HepG2 (cell line): ENCODE data around the gene ALDH2. TPM values are rescaled to one million over a fixed set of nuclear protein-coding genes. Genes with fewer than 3 reads are reported as not detected.

Source experiments
- ARID3A ChIP-seq: IDR thresholded peaks from 2 replicates; pipeline ENCODE4 v1.6.1; 2012; ENCODE audit warnings: low read depth, low read length, improper control_type of control experiment
- BORCS8-MEF2B ChIP-seq: sonication (generic); formaldehyde crosslinking; IDR thresholded peaks from 2 replicates; pipeline ENCODE4 v1.8.0; 2022; ENCODE audit warnings: mild to moderate bottlenecking, missing genetic modification reagents
- CBX5 ChIP-seq: sonication (generic); formaldehyde crosslinking; IDR thresholded peaks from 2 replicates; pipeline ENCODE4 v1.4.0; 2020; ENCODE audit warnings: missing genetic modification reagents, borderline replicate concordance
- ETV5 ChIP-seq: IDR thresholded peaks from 2 replicates; pipeline ENCODE4 v1.6.1; 2018; ENCODE audit warnings: missing biosample characterization, missing genetic modification reagents, inconsistent platforms, borderline replicate concordance
- FOXJ3 ChIP-seq: sonication (generic); formaldehyde crosslinking; IDR thresholded peaks from 2 replicates; pipeline ENCODE4 v1.4.0; 2020; ENCODE audit warnings: missing genetic modification reagents, mild to moderate bottlenecking, borderline replicate concordance
- HMG20B ChIP-seq: conservative IDR thresholded peaks from 2 replicates; pipeline ENCODE4 v1.6.1; 2016; ENCODE audit warnings: missing genetic modification reagents, missing compliant biosample characterization
- IKZF4 ChIP-seq: sonication (generic); formaldehyde crosslinking; IDR thresholded peaks from 2 replicates; pipeline ENCODE4 v1.5.1; 2020; ENCODE audit warnings: borderline replicate concordance, mild to moderate bottlenecking, low read depth, missing genetic modification reagents; ENCODE audit errors: not compliant biosample characterization
- KDM5A ChIP-seq: fragments of 200-600 bp; sonication (generic); IDR thresholded peaks from 2 replicates; pipeline ENCODE4 v1.7.0; 2018; ENCODE audit warnings: antibody characterized with exemption, mild to moderate bottlenecking, low read length, borderline replicate concordance
- NKX3-1 ChIP-seq: sonication (generic); formaldehyde crosslinking; IDR thresholded peaks from 2 replicates; pipeline ENCODE4 v1.5.0; 2020; ENCODE audit warnings: missing genetic modification reagents
- PHB2 ChIP-seq: fragments of 450-650 bp; IDR thresholded peaks from 2 replicates; pipeline ENCODE4 v1.6.1; 2018; ENCODE audit not compliant: partially characterized antibody
- SP140L ChIP-seq: sonication (generic); formaldehyde crosslinking; IDR thresholded peaks from 2 replicates; pipeline ENCODE4 v1.4.0; 2020; ENCODE audit warnings: missing genetic modification reagents, borderline replicate concordance
- SRSF9 ChIP-seq: fragments of 200-400 bp; formaldehyde crosslinking; IDR thresholded peaks from 2 replicates; pipeline ENCODE4 v1.6.1; 2018; ENCODE audit warnings: borderline replicate concordance, mild to moderate bottlenecking, low read depth, low read length; ENCODE audit not compliant: insufficient read depth, poor library complexity, severe bottlenecking
- ZBTB7A ChIP-seq: sonication (generic); formaldehyde crosslinking; IDR thresholded peaks from 2 replicates; pipeline ENCODE4 v1.8.0; 2022; ENCODE audit warnings: mild to moderate bottlenecking, missing genetic modification reagents
- ZMYM3 ChIP-seq: sonication (generic); formaldehyde crosslinking; IDR thresholded peaks from 2 replicates; pipeline ENCODE4 v1.5.1; 2020; ENCODE audit warnings: mild to moderate bottlenecking, missing genetic modification reagents
- ZNF180 ChIP-seq: sonication (generic); formaldehyde crosslinking; IDR thresholded peaks from 2 replicates; pipeline ENCODE4 v1.4.0; 2020; ENCODE audit warnings: low read depth, missing genetic modification reagents, borderline replicate concordance
- ZNF20 ChIP-seq: sonication (generic); formaldehyde crosslinking; IDR thresholded peaks from 2 replicates; pipeline ENCODE4 v1.4.0; 2020; ENCODE audit warnings: mild to moderate bottlenecking, moderate library complexity, missing genetic modification reagents
- ZNF264 ChIP-seq: sonication (generic); formaldehyde crosslinking; IDR thresholded peaks from 2 replicates; pipeline ENCODE4 v1.4.0; 2020; ENCODE audit warnings: missing genetic modification reagents
- ZNF652 ChIP-seq: IDR thresholded peaks from 2 replicates; pipeline ENCODE4 v1.6.1; 2016; ENCODE audit warnings: low read depth, borderline replicate concordance
- ZNF737 ChIP-seq: sonication (generic); formaldehyde crosslinking; IDR thresholded peaks from 2 replicates; pipeline ENCODE4 v1.5.0; 2020; ENCODE audit warnings: missing genetic modification reagents, mild to moderate bottlenecking, borderline replicate concordance
- ZNF773 ChIP-seq: sonication (generic); formaldehyde crosslinking; IDR thresholded peaks from 2 replicates; pipeline ENCODE4 v1.4.0; 2020; ENCODE audit warnings: missing genetic modification reagents, borderline replicate concordance
- ZNF883 ChIP-seq: sonication (generic); formaldehyde crosslinking; IDR thresholded peaks from 2 replicates; pipeline ENCODE4 v1.5.1; 2020; ENCODE audit warnings: mild to moderate bottlenecking, missing genetic modification reagents; ENCODE audit errors: not compliant biosample characterization
- ZUFSP ChIP-seq: sonication (generic); formaldehyde crosslinking; IDR thresholded peaks from 2 replicates; pipeline ENCODE4 v1.9.0; 2021; ENCODE audit warnings: missing genetic modification reagents, mild to moderate bottlenecking, borderline replicate concordance
- polyA plus RNA-seq, 8 experiments: library from polyadenylated mRNA; depleted of rRNA in 3 of 8; stranded (reverse) in 7 of 8; unstranded in 1 of 8; fragments of >200 nt; fragmentation: Illumina TruSeq in 4 of 8; extraction: Trizol in 4 of 8; gene quantifications; 2 replicates each; pipeline versions ENCODE4 v1.2.1 to v1.2.3, GENCODE V29; 2011 to 2016; ENCODE audit warnings: low read depth in 4 of 8, missing spikeins in 1 of 8, mixed read lengths in 1 of 8; ENCODE audit not compliant: insufficient read depth in 1 of 8
- total RNA-seq, 5 experiments: library from RNA; depleted of rRNA; stranded (reverse); fragments of >200 nt; fragmentation: Illumina TruSeq; extraction: Trizol; gene quantifications; 2 replicates each; pipeline ENCODE4 v1.2.3, GENCODE V29; 2016; ENCODE audit warnings: low read depth in 1 of 5
- TF ChIP-seq, protein P1 (sequence below): IDR thresholded peaks from 2 replicates; pipeline ENCODE4 v1.6.1; 2016
- TF ChIP-seq, protein P2 (sequence below): sonication (generic); formaldehyde crosslinking; IDR thresholded peaks from 2 replicates; pipeline ENCODE4 v1.8.1; 2023; ENCODE audit warnings: mild to moderate bottlenecking, inconsistent platforms, moderate library complexity, missing genetic modification reagents, borderline replicate concordance

Gene ALDH2
- total and polyA plus RNA-seq, 2 of the 13 experiments (the other 11 are each of a cell fraction or from before 2014, with no cell fraction given), result 78.8 to 103 TPM

DNA sequence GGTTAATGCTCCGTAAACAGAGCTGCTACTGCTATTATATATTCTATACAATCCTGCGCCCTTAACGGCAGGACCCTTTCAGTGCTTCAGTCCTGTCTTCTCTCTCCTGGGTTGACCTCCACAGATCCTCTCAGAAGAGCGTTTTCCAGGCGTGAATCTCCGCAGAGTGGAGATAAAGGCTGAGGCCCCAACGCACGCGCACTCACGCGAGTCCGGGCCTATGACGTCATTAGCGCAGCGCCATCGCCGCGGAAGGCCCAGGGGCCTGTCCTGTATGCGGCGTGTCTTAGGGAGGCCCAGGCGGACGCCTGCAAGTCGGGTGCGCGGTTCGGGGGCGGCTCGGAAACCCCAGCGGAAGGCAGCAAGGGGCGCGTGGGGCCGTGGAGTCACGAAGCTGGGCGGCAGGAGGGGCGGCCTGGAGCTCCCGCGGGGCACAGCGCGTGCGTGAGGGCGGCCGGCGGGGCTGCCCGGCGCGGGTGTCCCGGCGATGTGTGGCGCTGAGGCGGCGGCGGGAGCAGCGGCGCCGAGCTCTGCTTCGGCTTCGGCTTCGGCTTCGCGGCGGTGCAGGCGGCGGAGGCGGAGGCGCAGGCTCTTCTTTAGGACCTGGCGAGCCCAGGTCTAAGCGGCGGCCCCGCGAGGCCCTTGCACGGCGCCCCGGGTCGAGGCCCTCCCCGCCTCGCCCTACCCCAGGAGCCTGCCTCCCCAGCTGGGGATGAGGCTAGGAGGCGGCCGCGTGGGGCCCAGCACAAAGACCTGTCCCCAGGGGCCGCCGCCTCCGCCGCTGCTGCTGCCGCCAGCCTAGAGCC lies 75.2 kb downstream of the ALDH2 start, which contains the start of gene MAPKAPK5 (continued):
- no peak for TF ChIP-seq SRSF9
- peak; percentile 81; the same call in 1 of the 2 replicates for TF ChIP-seq CBX5
- TF ChIP-seq ZNF180 (CRISPR knock-in tag), result 0 out of 2 replicates have a peak, but pooled peaks have one; percentile 68
- peak; percentile 44; the same call in 1 of the 2 replicates for TF ChIP-seq ZNF652 (CRISPR knock-in tag)
- TF ChIP-seq, protein P1, sequence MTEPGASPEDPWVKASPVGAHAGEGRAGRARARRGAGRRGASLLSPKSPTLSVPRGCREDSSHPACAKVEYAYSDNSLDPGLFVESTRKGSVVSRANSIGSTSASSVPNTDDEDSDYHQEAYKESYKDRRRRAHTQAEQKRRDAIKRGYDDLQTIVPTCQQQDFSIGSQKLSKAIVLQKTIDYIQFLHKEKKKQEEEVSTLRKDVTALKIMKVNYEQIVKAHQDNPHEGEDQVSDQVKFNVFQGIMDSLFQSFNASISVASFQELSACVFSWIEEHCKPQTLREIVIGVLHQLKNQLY (CRISPR knock-in tag), result 0 out of 2 replicates have a peak, but pooled peaks have one; percentile 12
- TF ChIP-seq ZNF737 (CRISPR knock-in tag), result no peak
- TF ChIP-seq NKX3-1, result no peak; the same call in 1 of the 2 replicates
- TF ChIP-seq FOXJ3 (CRISPR knock-in tag), result no peak
- 0 out of 2 replicates have a peak, but pooled peaks have one; percentile 44 for TF ChIP-seq ETV5 (CRISPR knock-in tag)
- TF ChIP-seq HMG20B (CRISPR knock-in tag), result no peak
- TF ChIP-seq ZNF264 (CRISPR knock-in tag), result no peak
- peak; percentile 84; the same call in 1 of the 2 replicates for TF ChIP-seq BORCS8-MEF2B (CRISPR knock-in tag)
- TF ChIP-seq ZUFSP, result no peak
- TF ChIP-seq SP140L (CRISPR knock-in tag), result no peak
- TF ChIP-seq ZNF20, result no peak
- TF ChIP-seq, protein P2, sequence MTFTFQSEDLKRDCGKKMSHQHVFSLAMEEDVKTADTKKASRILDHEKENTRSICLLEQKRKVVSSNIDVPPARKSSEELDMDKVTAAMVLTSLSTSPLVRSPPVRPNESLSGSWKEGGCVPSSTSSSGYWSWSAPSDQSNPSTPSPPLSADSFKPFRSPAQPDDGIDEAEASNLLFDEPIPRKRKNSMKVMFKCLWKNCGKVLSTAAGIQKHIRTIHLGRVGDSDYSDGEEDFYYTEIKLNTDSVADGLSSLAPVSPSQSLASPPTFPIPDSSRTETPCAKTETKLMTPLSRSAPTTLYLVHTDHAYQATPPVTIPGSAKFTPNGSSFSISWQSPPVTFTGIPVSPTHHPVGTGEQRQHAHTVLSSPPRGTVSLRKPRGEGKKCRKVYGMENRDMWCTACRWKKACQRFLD (CRISPR knock-in tag), result peak; percentile 56; the same call in 1 of the 2 replicates
- TF ChIP-seq ZNF773 (CRISPR knock-in tag), result 0 out of 2 replicates have a peak, but pooled peaks have one; percentile 8
- no peak for TF ChIP-seq ZNF883 (CRISPR knock-in tag)
- TF ChIP-seq IKZF4, result no peak
- TF ChIP-seq ARID3A, result no peak
- TF ChIP-seq PHB2, result no peak
- TF ChIP-seq ZMYM3, result peak; percentile 45; the same call in 1 of the 2 replicates
- peak; percentile 99 for TF ChIP-seq KDM5A
- peak; percentile 41; the same call in 1 of the 2 replicates for TF ChIP-seq ZBTB7A
